ENCODE data around the gene CEP41.
A peak's percentile ranks its signal among the peaks of the same experiment; 100 is the strongest.

The CEP41 gene

GRCh38 chr7:130352194-130353074 is 88.4 kb downstream of the CEP41 start:
- H3K9me3 ChIP-seq (ENCODE audit: insufficient read depth, low read depth, low read length), result no peaks in the 10 kb centered on the region
- H3K27me3 ChIP-seq (ENCODE audit: insufficient read depth, low read length), result no peaks in the 10 kb centered on the region
- peaks cover 24% of the 10 kb centered on the region for H3K4me1 ChIP-seq (ENCODE audit: insufficient read depth, low read length)
- H3K27ac ChIP-seq (ENCODE audit: low read length), result no peak overlapping the region
- no peaks in the 10 kb centered on the region for H3K36me3 ChIP-seq (ENCODE audit: insufficient read depth, low read depth, low read length)
- no peak overlapping the region for H3K4me3 ChIP-seq (ENCODE audit: low read length)
- no peak overlapping the region for H3K9ac ChIP-seq (ENCODE audit: low read depth, low read length)

- H3K9ac ChIP-seq (ENCODE audit: low read depth, low read length), result no peak overlapping the region; the same call in 1 of the 2 replicates
- H3K27me3 ChIP-seq (ENCODE audit: insufficient read depth, low read length), result no peaks in the 10 kb centered on the region
- peaks cover 21% of the 10 kb centered on the region for H3K4me1 ChIP-seq (ENCODE audit: insufficient read depth, low read length)
- H3K4me3 ChIP-seq (ENCODE audit: low read length), result no peak overlapping the region
- H3K27ac ChIP-seq (ENCODE audit: low read length), result no peak overlapping the region
- H3K9me3 ChIP-seq (ENCODE audit: insufficient read depth, low read depth, low read length), result no peaks in the 10 kb centered on the region
- H3K36me3 ChIP-seq (ENCODE audit: insufficient read depth, low read depth, low read length), result no peaks in the 10 kb centered on the region
Observed at GRCh38 chr7:130351791-130352090, 89.1 kb downstream of the CEP41 start.

GRCh38 chr7:130350945-130351790 is 89.6 kb downstream of the CEP41 start:
- H3K9ac ChIP-seq (ENCODE audit: low read depth, low read length), result no peak overlapping the region
- no peaks in the 10 kb centered on the region for H3K27me3 ChIP-seq (ENCODE audit: insufficient read depth, low read length)
- no peaks in the 10 kb centered on the region for H3K9me3 ChIP-seq (ENCODE audit: insufficient read depth, low read depth, low read length)
- no peaks in the 10 kb centered on the region for H3K36me3 ChIP-seq (ENCODE audit: insufficient read depth, low read depth, low read length)
- H3K4me3 ChIP-seq (ENCODE audit: low read length), result no peak overlapping the region
- H3K4me1 ChIP-seq (ENCODE audit: insufficient read depth, low read length), result peaks cover 15% of the 10 kb centered on the region
- no peak overlapping the region for H3K27ac ChIP-seq (ENCODE audit: low read length)

GRCh38 chr7:130349911-130350782 is 90.7 kb downstream of the CEP41 start:
- Histone ChIP-seq H3K36me3 (ENCODE audit: insufficient read depth, low read depth, low read length) (no peaks in the 10 kb centered on the region), H3K4me3 (ENCODE audit: low read length) (no peak overlapping the region), H3K27ac (ENCODE audit: low read length) (no peak overlapping the region), H3K9me3 (ENCODE audit: insufficient read depth, low read depth, low read length) (no peaks in the 10 kb centered on the region), H3K9ac (ENCODE audit: low read depth, low read length) (no peak overlapping the region), H3K27me3 (ENCODE audit: insufficient read depth, low read length) (no peaks in the 10 kb centered on the region), H3K4me1 (ENCODE audit: insufficient read depth, low read length) (peaks cover 20% of the 10 kb centered on the region; the same call in 1 of the 2 replicates)

- Histone ChIP-seq H3K4me3 (ENCODE audit: low read length) (no peak overlapping the region), H3K9me3 (ENCODE audit: insufficient read depth, low read depth, low read length) (no peaks in the 10 kb centered on the region), H3K36me3 (ENCODE audit: insufficient read depth, low read depth, low read length) (no peaks in the 10 kb centered on the region), H3K27me3 (ENCODE audit: insufficient read depth, low read length) (no peaks in the 10 kb centered on the region), H3K9ac (ENCODE audit: low read depth, low read length) (no peak overlapping the region), H3K27ac (ENCODE audit: low read length) (no peak overlapping the region), H3K4me1 (ENCODE audit: insufficient read depth, low read length) (peaks cover 23% of the 10 kb centered on the region)
Observed at GRCh38 chr7:130346941-130347340, 93.9 kb downstream of the CEP41 start.

GRCh38 chr7:130346177-130346905 is 94.5 kb downstream of the CEP41 start:
- Histone ChIP-seq H3K9me3 (ENCODE audit: insufficient read depth, low read depth, low read length) (no peaks in the 10 kb centered on the region), H3K4me3 (ENCODE audit: low read length) (no peak overlapping the region), H3K27me3 (ENCODE audit: insufficient read depth, low read length) (no peaks in the 10 kb centered on the region), H3K27ac (ENCODE audit: low read length) (no peak overlapping the region), H3K4me1 (ENCODE audit: insufficient read depth, low read length) (peaks cover 17% of the 10 kb centered on the region), H3K9ac (ENCODE audit: low read depth, low read length) (no peak overlapping the region), H3K36me3 (ENCODE audit: insufficient read depth, low read depth, low read length) (no peaks in the 10 kb centered on the region)

GRCh38 chr7:130345725-130346124 is 95.1 kb downstream of the CEP41 start:
- Histone ChIP-seq H3K9me3 (ENCODE audit: insufficient read depth, low read depth, low read length) (no peaks in the 10 kb centered on the region), H3K4me1 (ENCODE audit: insufficient read depth, low read length) (peaks cover 15% of the 10 kb centered on the region), H3K4me3 (ENCODE audit: low read length) (no peak overlapping the region)

GRCh38 chr7:130345136-130345535 is 95.7 kb downstream of the CEP41 start:
- no peaks in the 10 kb centered on the region for H3K36me3 ChIP-seq (ENCODE audit: insufficient read depth, low read depth, low read length)
- peak overlapping the region; percentile 26; the same call in 1 of the 2 replicates for H3K4me3 ChIP-seq (ENCODE audit: low read length)
- H3K27me3 ChIP-seq (ENCODE audit: insufficient read depth, low read length), result no peaks in the 10 kb centered on the region
- no peak overlapping the region for H3K27ac ChIP-seq (ENCODE audit: low read length)
- peak overlapping the region; percentile 47; the same call in 1 of the 2 replicates for H3K9ac ChIP-seq (ENCODE audit: low read depth, low read length)
- peaks cover 15% of the 10 kb centered on the region for H3K4me1 ChIP-seq (ENCODE audit: insufficient read depth, low read length)
- no peaks in the 10 kb centered on the region for H3K9me3 ChIP-seq (ENCODE audit: insufficient read depth, low read depth, low read length)

More at GRCh38 chr7:130345725-130346124, 95.1 kb downstream of the CEP41 start:
- H3K9ac ChIP-seq (ENCODE audit: low read depth, low read length), result no peak overlapping the region
- H3K27me3 ChIP-seq (ENCODE audit: insufficient read depth, low read length), result no peaks in the 10 kb centered on the region
- H3K36me3 ChIP-seq (ENCODE audit: insufficient read depth, low read depth, low read length), result no peaks in the 10 kb centered on the region
- no peak overlapping the region for H3K27ac ChIP-seq (ENCODE audit: low read length)

GRCh38 chr7:130344271-130344866 is 96.4 kb downstream of the CEP41 start, which contains the start of gene CPA5:
Gene CPA5 (plus strand): TSS chr7:130344816. CDS start chr7:130346486, 1,670 bp downstream.
- Histone ChIP-seq H3K27ac (ENCODE audit: low read length) (no peak within 1 kb of the TSS), H3K4me1 (ENCODE audit: insufficient read depth, low read length) (peaks cover 15% of the 10 kb centered on the region), H3K36me3 (ENCODE audit: insufficient read depth, low read depth, low read length) (no peaks in the 10 kb centered on the region), H3K4me3 (ENCODE audit: low read length) (peak within 1 kb of the TSS; percentile 26; the same call in 1 of the 2 replicates), H3K9ac (ENCODE audit: low read depth, low read length) (peak within 1 kb of the TSS; percentile 47; the same call in 1 of the 2 replicates), H3K27me3 (ENCODE audit: insufficient read depth, low read length) (no peaks in the 10 kb centered on the region), H3K9me3 (ENCODE audit: insufficient read depth, low read depth, low read length) (no peaks in the 10 kb centered on the region)

Measured in iPS-20b (cell line).